Esophagus muscularis mucosa (tissue), 4 donors: ENCODE measurements around the gene PRDX1.

Source experiments
- EP300 ChIP-seq: sonication (generic); formaldehyde crosslinking; IDR thresholded peaks from one replicate; pipeline ENCODE4 v1.6.1; 2017; ENCODE audit warnings: antibody characterized with exemption
- POLR2A ChIP-seq: fragments of 450-650 bp; IDR thresholded peaks from one replicate; pipeline ENCODE4 v1.6.1; 2017; ENCODE audit warnings: antibody characterized with exemption, moderate library complexity, mild to moderate bottlenecking, low read depth
- POLR2AphosphoS5 ChIP-seq, 2 donors: sonication (generic); formaldehyde crosslinking; IDR thresholded peaks; one replicate each; pipeline ENCODE4 v1.6.1; 2017; ENCODE audit warnings: antibody characterized with exemption in 2 of 2
- TF ChIP-seq, protein P1 (sequence below), 3 experiments: fragments of 200-600 bp in 2 of 3; fragments of 450-650 bp in 1 of 3; sonication (generic) in 2 of 3; IDR thresholded peaks; one replicate each; pipeline ENCODE4 v1.5.1; 2017 to 2019; ENCODE audit warnings: antibody characterized with exemption in 3 of 3, mild to moderate bottlenecking in 2 of 3, moderate library complexity in 1 of 3

GRCh38 chr1:45536886-45537285, 15.2 kb upstream of the PRDX1 start:
- TF ChIP-seq POLR2A (no peak), POLR2AphosphoS5 (IDR thresholded peaks at IDR 0.05) (no peak), EP300 (no peak)
- TF ChIP-seq, protein P1, sequence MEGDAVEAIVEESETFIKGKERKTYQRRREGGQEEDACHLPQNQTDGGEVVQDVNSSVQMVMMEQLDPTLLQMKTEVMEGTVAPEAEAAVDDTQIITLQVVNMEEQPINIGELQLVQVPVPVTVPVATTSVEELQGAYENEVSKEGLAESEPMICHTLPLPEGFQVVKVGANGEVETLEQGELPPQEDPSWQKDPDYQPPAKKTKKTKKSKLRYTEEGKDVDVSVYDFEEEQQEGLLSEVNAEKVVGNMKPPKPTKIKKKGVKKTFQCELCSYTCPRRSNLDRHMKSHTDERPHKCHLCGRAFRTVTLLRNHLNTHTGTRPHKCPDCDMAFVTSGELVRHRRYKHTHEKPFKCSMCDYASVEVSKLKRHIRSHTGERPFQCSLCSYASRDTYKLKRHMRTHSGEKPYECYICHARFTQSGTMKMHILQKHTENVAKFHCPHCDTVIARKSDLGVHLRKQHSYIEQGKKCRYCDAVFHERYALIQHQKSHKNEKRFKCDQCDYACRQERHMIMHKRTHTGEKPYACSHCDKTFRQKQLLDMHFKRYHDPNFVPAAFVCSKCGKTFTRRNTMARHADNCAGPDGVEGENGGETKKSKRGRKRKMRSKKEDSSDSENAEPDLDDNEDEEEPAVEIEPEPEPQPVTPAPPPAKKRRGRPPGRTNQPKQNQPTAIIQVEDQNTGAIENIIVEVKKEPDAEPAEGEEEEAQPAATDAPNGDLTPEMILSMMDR (IDR thresholded peaks at IDR 0.05): no peak
